ENCODE measurements around the gene LIMCH1.

DNA sequence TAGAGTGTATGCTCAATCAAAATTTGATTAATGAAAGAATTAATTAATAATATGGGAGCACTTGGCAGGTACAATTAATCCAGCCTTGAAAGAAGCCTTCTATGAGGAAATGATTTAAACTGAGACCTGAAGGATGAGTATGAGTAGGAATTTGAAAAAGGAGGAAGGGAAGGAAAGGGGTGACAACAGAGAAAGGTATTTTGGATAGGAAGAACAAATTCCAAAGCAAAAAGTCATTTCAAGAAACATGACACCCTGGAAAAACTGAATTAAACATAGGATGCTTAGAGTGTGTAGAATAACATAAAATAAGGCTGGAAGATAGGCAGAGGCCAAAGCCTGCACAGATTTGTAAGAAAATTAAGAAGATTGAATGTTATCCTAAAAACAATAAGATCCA lies 180.9 kb downstream of the LIMCH1 start:
- TF ChIP-seq NFIC (IDR thresholded peaks at IDR 0.05; ENCODE audit: borderline replicate concordance) (no peak), SIN3A (IDR thresholded peaks at IDR 0.05; ENCODE audit: borderline replicate concordance, low read depth, low read length) (no peak), FOSL2 (IDR thresholded peaks at IDR 0.05; ENCODE audit: borderline replicate concordance, low read depth) (peak; percentile 17; the same call in 1 of the 2 replicates), YY1 (IDR thresholded peaks at IDR 0.05; ENCODE audit: low read depth) (no peak), TAF1 (IDR thresholded peaks at IDR 0.05; ENCODE audit: borderline replicate concordance, low read depth, low read length) (no peak), POLR2AphosphoS5 (IDR thresholded peaks at IDR 0.05; ENCODE audit: low read depth, low read length) (no peak)
- TF ChIP-seq, protein P1, sequence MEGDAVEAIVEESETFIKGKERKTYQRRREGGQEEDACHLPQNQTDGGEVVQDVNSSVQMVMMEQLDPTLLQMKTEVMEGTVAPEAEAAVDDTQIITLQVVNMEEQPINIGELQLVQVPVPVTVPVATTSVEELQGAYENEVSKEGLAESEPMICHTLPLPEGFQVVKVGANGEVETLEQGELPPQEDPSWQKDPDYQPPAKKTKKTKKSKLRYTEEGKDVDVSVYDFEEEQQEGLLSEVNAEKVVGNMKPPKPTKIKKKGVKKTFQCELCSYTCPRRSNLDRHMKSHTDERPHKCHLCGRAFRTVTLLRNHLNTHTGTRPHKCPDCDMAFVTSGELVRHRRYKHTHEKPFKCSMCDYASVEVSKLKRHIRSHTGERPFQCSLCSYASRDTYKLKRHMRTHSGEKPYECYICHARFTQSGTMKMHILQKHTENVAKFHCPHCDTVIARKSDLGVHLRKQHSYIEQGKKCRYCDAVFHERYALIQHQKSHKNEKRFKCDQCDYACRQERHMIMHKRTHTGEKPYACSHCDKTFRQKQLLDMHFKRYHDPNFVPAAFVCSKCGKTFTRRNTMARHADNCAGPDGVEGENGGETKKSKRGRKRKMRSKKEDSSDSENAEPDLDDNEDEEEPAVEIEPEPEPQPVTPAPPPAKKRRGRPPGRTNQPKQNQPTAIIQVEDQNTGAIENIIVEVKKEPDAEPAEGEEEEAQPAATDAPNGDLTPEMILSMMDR (IDR thresholded peaks at IDR 0.05) = no peak
- TF ChIP-seq, protein P2, sequence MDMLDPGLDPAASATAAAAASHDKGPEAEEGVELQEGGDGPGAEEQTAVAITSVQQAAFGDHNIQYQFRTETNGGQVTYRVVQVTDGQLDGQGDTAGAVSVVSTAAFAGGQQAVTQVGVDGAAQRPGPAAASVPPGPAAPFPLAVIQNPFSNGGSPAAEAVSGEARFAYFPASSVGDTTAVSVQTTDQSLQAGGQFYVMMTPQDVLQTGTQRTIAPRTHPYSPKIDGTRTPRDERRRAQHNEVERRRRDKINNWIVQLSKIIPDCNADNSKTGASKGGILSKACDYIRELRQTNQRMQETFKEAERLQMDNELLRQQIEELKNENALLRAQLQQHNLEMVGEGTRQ (IDR thresholded peaks at IDR 0.05; ENCODE audit: borderline replicate concordance, low read depth, low read length) = no peak
